ENCODE results near the gene MOK.

The MOK gene

DNA sequence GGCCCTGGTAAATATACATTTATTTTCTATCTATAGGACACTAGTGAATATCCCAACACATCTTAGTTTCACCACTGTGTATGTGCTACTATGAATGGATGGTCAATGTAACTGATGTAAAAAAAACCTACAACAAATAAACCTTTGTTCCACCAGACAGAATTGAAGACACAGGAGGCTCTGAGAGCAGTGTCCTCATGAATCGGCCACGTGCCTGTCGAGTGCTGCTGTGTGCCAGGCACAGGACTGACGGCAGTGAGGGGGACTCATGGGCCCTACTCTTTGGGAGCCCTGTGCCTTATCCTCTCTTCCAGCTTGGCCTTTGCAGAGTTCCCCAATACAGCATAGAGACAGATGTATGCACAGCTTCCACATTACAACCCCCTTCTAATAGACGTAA lies 39.5 kb upstream of the MOK start:
- TF ChIP-seq, protein P1, sequence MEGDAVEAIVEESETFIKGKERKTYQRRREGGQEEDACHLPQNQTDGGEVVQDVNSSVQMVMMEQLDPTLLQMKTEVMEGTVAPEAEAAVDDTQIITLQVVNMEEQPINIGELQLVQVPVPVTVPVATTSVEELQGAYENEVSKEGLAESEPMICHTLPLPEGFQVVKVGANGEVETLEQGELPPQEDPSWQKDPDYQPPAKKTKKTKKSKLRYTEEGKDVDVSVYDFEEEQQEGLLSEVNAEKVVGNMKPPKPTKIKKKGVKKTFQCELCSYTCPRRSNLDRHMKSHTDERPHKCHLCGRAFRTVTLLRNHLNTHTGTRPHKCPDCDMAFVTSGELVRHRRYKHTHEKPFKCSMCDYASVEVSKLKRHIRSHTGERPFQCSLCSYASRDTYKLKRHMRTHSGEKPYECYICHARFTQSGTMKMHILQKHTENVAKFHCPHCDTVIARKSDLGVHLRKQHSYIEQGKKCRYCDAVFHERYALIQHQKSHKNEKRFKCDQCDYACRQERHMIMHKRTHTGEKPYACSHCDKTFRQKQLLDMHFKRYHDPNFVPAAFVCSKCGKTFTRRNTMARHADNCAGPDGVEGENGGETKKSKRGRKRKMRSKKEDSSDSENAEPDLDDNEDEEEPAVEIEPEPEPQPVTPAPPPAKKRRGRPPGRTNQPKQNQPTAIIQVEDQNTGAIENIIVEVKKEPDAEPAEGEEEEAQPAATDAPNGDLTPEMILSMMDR (IDR thresholded peaks at IDR 0.05) = no peak

DNA sequence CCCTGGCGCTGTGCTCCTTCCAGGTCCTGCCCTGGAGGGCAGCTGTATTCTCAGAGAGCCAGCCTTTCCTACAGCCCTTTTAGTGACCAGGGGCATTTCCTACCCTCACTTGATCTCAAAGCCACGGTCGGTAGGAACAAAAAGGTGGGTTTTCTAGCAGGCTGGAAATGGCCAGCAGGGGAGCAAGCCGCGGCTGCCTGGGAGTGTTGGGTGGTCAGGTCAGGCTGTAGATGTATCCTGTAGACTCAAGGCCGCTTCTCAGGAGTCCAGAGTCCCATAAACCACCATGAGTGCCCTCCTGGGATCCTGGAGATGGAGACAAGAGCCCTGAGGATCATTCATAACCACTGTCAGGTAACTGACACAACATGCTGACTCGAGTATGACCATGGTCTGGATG lies 39.1 kb upstream of the MOK start:
- TF ChIP-seq, protein P1 (IDR thresholded peaks at IDR 0.05) = no peak

DNA sequence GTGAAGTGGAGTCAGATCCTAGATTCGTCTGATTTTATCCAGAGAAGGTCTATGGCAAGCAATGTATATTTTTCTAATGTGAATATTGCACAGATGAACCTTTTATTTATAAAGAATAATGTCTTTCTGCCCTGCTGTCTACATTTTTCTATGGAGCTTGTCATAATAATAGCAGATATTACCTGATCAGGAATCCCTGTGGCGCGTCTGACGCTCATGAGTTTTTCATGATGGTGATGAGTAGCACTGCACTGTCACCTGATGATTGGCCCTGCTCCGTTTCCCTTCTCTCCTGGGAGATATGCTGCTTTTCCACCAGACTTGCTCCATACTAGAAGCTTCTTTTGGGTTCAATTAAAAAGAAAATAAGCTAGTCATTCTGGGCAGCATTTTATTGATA lies 37.3 kb upstream of the MOK start:
- TF ChIP-seq, protein P1 (IDR thresholded peaks at IDR 0.05) = no peak

DNA sequence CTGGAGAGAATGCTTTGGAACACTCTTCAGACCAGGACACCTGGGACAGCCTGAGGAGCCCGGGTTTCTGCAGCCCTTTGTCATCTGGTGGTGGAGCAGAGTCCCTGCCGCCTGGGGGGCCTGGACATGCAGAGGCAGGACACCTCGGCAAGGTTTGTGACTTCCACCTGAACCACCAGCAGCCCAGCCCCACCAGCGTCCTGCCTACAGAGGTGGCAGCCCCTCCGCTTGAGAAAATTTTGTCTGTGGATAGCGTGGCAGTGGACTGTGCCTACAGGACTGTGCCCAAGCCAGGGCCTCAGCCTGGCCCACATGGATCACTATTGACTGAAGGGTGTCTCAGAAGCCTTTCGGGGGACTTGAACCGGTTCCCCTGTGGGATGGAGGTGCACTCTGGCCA lies 36.6 kb upstream of the MOK start:
- TF ChIP-seq, protein P1 (IDR thresholded peaks at IDR 0.05) = no peak

DNA sequence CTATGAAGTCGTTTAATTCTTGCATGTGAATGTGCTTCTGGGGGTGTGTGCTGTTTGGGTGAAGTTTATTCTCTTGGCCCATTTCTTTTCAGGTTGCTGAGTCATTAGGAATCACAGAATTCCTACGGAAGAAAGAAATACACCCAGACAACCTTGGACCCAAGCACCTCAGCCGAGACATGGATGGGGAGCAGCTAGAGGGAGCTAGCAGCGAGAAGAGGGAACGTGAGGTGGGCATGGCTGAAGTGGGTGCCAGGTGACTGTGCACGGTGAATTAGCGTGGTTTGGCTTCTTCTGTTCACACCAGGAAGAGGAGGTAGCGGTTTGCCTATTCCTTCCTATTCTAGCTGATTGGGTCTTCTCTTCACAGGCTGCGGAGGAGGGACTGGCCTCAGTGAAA lies 33.8 kb upstream of the MOK start:
- TF ChIP-seq, protein P1 (IDR thresholded peaks at IDR 0.05) = no peak

DNA sequence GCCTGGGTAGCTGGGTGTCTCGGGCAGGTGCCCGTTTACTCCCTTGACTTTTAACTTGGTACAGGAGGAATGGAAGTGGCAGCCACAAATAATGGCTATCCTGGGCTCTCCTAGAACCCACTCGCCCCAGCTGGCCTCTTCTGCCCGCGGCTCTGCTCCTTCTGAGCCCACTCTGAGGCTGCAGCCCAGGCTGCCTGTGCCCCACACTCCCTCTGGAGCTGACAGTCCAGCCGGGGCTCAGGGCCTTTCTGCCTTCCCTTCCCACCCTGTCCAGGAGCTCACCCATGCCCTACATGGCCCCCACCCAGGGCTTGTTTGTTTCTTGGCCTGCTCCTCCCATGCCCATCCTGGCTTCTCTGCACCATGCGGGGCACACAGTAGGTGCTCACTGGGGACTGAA lies 30.2 kb upstream of the MOK start:
- TF ChIP-seq, protein P1 (IDR thresholded peaks at IDR 0.05) = no peak

DNA sequence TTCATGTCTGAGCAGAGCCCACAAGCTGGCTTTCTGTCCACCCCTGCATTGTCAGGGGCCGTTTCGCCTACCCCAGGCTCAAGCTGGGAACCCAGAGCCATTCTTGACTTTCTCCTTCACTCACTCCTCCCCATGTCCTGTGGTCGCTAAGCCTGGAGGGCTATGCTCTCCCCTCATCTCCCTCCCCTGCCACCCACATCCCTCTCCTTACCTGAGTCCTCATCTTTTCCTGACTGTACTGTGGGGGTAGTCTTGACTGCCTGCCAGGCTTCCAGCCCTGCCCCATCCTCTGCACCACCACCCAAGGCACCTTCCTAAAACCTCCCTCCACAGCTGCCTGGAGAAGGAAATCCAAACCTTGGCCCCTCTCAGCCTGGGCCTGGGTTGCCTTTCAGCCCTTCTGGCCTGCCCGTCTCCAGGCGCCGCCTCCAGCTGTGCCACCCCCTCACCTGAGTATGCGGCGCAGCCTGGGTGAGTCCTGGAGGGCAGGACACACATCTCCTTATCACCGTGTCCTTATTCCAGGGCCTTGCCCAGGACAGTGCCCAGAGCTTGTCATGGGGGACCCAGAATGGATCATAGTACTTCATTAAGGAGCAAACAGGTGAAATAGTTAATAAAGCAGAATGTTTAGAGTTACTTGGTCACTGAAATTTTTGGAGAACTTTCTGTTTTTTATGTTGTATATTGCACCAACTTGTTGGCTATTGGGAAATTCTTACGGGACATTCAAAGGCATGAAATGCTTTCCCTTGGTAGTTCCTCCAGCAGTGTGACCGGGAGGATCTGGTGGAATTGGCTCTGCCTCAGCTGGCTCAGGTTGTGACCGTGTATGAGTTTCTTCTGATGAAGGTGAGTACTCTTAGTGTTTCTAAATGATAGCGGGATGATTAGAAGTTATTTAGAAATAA lies 29.1 kb upstream of the MOK start:
- TF ChIP-seq, protein P1 (IDR thresholded peaks at IDR 0.05) = no peak
